Limb (tissue), 2 donors: Measurements from ENCODE around the gene STX7.
A peak's percentile ranks its signal among the peaks of the same experiment; 100 is the strongest.

ENCODE experiments used
- DNase-seq, 2 donors: peaks; one replicate each; pipeline ENCODE4 v3.0.0-alpha.2; 2016; ENCODE audit errors: extremely low spot score in 2 of 2

STX7 gene

DNA sequence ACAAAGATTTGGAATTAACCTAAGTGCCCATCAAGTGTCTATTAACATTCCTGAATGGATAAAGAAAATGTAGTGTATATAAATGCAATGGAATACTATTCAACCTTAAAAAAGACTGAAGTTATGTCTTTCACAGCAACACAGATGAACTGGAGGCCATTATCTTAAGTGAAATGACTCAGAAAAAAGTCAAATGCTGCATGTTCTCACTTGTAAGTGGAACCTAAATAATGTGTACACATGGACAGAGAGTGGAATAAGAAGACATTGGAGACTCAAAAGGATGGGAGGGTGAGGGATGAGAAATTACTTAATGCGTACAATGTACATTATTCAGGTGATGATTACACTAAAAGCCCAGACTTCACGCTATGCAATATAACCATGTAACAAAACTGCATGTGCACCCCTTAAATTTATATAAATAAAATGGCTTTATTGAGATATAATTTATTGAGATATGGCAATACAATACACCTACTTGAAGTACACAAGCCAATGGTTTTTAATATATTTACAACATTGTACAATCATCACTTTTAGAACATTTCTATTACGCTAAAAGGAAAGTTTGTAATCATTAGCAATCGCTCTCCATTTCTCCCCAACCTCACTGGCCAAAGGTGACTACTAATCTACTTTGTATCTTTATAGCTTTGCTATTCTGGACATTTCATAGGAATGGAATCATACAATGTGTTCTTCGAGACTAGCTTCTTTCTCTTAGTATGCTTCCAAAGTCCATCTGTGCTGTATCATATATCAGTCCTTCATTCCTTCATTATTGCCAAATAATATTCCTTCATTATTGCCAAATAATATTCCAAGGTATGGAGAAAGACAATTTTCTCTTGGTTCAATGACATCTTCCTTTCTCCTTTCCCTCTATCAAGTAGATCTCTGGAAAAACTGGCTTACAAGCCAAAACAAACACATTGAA lies 5.8 kb downstream of the STX7 start:
- DNase-seq, result no peak

DNA sequence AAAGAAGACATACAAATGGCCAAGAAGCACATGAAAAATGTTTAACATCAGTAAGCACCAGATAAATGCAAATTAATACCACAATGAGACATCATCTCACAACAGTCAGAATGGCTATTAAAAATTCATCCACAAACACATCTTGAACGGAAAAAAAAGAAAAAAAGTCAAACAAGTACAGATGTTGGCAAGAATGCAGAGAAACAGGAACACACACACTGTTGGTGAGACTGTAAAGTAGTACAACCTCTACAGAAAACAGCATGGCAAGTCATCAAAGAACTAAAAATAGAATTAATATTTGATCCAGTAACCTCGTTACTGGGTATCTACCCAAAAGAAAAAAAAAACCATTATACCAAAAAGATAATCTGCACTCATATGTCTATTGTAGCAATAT lies 6.5 kb downstream of the STX7 start:
- DNase-seq, result no peak

DNA sequence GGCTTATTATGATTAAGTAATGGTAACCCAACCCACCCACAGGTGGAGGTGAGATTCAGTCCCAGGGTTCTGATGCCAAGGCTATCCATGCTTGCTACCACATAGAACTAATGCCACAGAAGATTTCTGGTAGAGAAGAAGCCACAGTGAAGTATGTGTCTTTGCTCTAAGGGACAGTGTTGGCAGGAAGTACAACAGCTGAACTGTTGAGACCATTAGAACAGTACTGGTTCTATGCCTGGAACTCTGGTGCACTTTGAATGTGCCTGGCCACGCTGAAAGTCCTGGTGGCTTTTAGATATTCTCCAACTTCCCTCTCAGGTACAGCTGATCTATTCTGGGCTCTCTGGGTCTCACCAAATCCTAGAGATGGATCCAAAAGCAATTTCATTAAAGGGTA lies 7.8 kb downstream of the STX7 start:
- DNase-seq, result no peak

DNA sequence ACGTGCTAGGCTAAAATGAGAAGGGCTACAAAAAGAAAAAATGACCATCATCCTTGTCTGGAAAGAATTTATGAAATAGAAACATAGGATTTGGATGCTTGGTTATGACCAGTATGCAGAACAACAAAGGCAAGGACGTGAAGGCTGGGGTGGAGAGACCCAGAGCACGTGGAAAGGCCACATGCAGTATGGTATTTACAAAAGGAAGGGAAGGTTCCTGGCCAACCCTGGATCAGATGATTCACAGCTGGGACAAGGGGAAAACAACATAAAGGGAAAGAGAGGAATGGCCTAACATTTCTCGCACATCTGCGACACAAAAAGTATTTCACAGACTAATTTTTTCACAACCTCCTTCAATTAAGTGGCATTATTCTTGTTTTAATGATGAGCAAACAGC lies 8.2 kb downstream of the STX7 start:
- no peak for DNase-seq

DNA sequence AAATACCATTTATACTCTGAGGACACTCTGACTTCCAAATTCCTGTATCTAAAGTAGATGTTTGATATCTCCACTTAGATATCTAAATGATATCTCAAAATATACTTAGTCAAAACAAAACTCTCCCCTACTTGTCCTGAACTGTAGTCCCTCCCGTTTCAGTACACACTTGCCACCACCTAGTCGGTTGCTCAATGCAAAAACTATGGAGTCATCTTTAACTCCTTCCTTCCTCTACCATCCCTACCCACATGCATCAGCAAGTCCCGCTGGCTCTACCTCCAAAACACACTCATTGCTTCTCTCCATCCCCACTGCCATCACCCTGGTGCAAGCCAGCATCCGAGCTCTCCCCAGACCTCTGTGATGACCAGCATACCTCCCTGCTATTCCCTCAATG lies 13.2 kb downstream of the STX7 start:
- DNase-seq, result no peak

DNA sequence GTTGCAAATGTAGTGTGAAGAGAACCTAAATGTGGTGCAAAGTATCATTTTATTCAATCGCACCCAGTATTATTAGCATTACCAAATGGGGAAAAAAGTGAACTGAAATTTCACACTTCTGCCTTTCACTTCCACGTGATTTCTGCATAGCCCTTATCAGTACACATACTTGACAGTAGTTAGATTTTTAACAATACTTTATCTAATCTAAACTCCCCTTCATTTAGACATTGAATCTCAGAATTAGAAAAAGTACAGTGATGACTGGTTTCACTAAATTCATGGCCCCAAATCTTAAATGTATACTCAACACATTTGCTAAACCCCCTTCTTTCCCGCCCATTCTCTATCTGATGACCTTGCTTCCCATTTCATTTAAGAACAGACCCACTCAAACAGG lies 14.3 kb downstream of the STX7 start:
- DNase-seq, result no peak

DNA sequence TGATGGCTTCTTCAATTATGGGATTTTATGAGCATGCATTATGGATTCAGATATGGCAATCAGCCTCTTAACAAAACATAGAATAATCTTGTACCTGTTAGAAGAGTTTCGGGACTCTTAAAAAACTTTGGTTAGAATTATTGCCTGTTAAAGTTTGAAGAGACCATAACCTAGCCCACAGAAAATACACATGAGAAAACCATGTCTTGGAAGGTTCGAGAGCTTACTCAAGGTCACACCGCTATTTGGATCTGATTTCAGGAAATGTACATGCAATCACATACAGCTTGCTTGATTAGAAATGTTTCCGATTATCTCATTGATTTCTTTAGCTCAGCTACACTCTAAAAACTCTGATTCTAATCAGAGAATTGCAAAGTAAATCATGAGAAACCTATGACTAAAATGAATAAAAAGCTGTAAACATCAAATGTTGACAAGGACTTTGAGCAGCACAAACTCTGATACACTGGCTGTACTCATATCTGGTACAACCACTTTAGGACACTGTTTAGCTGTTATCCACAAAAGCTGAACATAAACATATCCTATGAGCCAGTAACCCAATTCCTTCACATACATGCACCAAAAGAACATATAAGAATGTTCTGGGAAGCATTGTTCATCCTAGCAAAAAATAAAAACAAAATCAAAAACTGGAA lies 16.3 kb downstream of the STX7 start:
- DNase-seq, result no peak

DNA sequence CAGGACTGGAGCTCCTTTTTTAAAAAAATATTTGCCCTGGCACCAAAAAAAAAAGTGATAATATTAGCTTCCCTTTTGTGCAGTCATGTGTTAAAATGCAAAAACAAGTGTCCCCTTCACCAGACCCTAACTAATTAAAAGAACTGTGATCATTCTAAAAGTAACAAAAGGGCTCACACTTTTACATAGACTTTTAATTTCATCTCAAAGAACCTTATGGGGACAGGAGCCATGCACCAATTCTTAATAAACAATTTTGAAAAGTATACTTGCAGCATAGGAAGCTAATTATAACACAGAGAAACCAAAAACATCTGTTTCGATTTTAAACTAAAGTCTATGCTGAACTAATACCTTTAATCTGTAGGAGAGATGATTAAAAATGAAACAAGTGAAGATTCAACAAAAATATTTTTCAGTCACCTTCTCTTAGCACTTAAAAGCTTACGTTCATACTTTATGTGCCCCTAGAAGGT lies 17.3 kb downstream of the STX7 start:
- no peak for DNase-seq

DNA sequence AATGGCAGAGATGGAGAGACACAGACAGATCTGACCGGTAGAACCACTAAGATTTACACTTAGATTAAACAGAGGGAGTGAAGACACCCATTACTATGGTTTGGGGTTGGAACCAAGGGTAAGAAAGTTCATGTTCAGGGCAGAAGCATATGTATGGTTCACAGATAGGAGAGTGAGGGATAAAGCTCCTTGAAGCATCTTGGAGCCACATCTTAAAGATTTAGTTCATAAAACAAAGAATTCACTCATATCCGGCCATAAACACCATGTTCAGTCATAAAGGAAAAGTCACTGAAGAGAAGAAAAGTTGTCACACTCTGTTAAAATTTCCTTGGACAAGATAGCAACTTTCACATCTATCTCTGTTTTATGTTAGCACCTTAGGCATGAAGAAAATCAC lies 18.0 kb downstream of the STX7 start:
- DNase-seq, result no peak

DNA sequence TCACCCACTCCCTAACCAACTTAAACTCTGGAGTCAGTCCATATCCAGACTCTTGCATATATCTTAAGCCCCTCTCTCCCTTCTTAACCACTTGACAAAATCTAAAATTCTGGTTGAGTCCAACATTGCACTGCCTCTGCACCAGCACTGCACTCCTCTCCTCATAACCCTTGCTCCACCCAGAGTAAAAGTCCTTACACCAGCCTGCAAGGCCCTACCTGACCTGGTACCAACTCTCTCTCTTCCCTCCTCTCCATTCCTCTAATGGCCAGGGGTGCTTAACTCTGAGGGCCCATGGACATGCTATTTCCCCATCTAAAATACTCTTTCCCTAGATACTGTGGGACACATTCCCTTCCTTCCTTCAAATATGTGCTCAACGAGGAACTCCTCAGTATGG lies 21.0 kb downstream of the STX7 start:
- DNase-seq, result no peak

DNA sequence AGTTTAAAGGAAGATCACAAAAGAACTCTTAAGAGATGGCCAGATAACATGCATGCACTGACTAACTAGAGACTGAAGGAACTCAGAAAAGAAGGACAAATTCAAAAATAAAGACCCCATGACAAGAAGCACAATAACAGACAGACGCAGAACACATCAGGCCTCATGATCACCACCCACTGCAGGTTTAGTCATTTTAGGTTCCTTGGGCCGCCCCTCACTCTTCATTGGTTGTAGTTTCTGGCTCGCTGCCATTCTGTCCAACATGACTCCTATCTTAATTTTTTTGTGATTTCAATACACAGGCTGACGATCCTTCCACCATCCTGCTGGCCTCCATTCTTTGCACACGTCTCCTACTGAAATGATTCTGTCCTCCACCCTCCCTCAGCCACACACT lies 21.6 kb downstream of the STX7 start:
- DNase-seq, result no peak

DNA sequence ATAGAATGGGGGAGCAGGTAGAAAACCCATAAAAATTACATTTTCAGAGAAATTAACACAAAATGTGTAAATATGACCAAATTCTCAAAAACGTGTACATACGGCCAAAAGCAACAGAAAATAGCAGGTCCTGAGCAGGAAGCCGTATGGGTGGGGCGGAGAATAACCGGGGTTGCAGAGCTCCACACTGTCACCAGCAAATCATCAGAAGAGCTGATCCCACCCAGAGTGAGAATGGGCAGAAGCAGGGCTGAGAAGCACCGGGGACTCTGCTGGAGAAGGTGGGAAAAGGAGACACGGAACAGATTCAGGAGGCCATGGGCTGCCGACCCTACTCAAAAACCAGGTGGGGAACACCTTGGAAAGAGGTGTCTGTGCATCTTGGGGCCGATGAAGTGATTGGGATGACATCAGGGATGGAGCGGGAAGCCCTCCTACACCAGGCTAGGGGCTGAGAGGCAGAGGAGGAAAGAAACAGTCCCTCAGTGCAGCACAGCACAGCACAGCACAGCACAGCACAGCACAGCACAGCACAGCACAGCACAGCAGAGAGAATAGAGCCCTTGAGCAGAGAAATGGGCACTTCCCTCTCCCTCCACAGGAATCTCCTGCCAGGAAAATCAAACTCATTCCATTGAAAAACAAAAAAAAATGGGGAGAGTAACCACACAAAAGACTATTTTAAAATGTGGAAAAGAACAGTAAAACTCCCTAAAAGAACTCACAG lies 22.3 kb downstream of the STX7 start:
- DNase-seq, result no peak

DNA sequence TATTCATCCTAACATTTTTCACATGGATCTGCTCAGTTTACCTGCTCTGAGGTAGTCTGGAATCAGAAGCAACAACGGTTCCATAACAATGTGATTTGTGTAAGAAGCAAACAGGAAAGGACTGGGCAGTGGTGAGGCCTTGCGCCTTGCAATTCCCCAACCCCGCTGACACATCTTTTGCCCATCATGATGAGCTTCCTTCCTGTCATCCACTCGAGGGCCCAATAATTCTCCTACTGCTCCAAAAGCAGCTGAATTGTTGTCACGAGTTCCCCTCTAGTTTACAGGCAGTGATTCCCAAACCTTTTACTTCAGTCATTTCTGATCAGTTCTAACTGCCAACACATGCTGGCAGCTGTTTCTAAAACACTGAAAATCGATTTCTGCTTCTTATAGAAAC lies 22.9 kb downstream of the STX7 start:
- no peak for DNase-seq

DNA sequence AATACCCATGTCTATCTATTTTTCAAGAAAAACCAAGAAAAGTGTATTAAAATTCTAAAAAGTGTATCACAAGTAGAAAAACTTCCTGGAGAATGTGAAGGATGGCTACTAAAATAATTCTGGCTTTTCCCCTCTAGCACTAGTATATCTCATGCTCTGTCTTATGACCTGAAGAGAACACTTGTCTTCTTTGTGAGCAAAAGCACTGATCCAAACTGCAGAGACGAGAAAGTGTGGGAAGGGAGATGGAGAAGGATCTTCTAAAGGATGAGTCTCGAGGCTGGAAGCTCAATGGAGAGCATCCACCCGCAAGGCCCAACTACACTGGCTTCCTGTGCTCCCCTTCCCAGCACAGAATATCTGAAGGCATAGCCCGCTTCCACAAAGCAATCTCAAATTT lies 23.5 kb downstream of the STX7 start:
- DNase-seq, result no peak

DNA sequence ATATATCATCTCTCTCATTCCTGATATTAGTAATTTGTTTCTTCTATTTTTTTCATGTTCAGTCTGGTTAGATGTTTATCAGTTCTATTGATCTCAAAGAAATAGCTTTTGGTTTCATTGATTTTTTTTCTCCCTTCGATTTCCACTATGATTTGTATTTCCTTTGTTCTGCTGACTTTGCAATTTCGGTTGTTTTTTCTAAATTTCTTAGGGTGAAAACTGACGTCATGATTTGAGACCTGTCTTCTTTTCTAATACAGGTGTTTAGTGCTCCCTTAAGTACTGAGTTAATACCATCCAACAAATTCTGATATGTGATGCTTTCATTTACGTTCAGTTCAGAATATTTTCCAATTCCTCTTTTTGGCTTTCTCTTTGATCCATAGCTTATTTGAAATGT lies 25.2 kb downstream of the STX7 start:
- no peak for DNase-seq

DNA sequence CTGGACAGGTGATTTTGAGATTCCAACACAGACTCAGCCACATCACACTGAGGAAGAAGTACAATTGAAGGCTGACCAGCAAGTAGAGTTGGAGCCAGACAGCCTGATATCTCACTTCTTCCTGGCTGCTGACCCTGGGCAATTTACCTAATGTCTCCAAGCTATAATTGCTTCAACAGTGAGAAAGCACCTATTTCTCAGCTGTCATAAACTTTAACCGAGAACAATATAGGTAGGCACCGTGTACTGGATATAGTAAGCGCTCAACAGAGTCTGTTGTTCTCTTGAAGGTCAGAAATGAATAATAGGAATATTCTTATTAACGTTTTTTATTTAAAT lies 28.3 kb downstream of the STX7 start:
- DNase-seq, result no peak

DNA sequence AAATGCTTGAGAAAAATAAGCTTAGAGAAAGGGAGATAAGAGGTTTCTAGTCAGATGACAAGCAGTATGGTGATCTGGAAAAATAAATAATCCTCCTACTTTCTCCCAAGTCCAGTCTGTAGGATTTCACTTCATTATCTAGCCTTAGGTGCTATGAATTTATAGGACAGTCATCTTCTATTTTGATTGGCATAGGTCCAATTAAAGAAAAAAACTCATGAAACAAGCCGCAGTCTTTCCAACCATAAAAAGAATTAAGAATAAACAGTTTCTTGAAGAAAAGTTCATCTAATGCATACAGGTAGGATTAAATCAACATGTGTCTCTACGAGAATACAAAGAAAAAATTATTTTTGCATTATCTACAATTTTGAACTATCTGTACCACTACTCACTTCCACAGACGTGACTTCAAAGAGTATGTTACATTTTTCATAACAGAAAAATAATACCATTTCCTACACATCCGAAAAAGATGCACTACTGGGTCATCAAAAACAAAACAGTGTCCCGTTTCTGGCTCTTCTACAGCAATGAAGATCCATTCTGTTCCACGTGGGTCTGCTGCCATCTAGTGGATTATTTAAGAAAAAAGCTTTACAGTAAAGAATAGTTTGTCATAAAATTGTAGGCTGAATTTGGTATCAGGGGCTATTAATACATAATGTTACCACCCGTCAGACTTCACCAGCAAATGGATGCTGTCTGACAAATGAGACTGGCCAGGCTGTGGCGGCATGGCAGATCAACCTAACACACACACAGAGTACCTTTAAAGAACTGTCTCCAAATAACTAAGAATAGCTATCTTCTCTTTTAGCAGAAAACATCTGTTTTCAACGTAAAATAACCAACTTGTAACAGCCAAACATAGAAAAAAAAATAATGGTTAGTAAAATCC lies 28.9 kb downstream of the STX7 start:
- peak; percentile 50 to 77 for DNase-seq

DNA sequence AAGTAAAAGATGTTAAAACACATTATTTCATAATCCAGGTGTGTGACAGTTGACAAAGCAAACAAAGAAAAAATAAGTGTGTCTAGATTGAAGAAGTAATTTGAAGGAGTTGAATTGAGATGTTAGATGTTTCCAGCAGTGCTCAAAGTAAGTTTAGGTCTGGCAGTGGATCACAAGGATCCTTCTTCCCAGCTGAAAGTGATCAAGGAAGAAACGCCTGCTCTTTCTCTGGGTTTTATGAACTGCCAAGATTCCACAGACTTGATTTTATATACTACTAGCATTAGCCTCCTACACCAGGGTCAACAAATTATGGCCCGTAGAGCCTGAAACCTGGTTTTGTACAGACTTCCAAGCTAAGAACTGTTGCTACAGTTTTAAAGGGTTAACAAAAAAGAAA lies 30.3 kb downstream of the STX7 start:
- DNase-seq, result no peak

DNA sequence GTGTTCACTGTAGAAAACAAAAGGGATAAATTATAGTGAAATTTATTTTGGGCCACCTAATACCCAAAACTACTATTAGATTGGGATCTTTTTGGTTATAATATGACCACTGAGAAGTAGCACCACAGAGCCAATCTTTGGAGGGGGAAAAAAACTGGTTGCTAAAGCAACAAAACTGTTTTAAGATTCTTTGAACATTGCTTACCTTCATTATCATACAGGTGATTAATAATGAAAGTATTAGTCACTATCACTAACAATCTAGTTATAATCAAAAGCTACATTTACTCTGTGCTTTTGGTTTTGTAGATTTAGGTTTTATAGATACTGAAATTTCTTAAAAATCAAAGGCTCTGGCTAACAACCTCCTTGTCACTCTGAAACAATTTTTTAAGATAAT lies 31.7 kb downstream of the STX7 start:
- DNase-seq, result no peak

DNA sequence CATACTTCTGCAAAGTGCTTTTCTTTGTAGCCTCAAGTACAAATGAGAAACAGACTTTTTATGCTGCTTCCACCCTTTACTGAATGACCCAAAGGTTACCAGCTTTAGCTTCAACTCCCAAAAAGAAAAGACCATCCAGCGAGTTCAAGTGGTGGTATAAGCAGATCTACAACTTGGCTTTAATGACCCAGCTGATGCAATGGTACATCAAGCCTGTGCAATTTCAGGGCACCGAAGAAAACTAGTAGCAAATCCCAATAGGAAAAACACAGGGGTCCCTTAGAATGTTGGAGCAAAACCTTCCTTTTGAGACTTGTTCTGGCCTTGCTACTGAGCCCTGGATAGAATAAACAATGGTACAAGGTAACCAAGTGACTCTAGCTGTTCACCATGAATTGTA lies 33.8 kb downstream of the STX7 start:
- no peak for DNase-seq

DNA sequence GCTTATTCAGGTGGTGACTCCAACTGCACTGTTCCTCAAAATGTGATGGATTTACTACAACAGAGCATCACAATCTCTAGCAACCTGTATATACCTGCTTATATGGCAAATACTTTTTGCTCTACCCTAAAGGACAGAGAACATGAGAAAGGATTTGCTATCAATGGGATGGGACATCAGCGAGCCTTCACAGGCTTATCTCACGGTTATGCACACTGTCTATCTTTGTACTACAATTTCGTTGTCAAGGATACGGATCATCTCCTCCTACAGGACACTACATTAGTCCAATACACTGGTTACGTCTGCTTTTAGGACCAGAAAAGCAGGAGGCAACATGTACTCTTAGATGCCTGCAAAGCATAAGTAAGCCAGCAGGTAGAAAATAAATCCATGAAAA lies 34.2 kb downstream of the STX7 start:
- DNase-seq, result no peak
